NB4 (cell line): ENCODE results near the gene MYRFL.

ENCODE experiments used
- DNase-seq: peaks from one replicate; pipeline ENCODE4 v3.0.0; 2010; ENCODE audit warnings: low read depth
- H3K4me3 ChIP-seq: one replicate; pipeline ENCODE4 v1.5.1; 2011; ENCODE audit warnings: mild to moderate bottlenecking, low read depth, low read length, moderate library complexity
- CTCF ChIP-seq: IDR thresholded peaks from one replicate; pipeline ENCODE4 v1.5.1; 2012; ENCODE audit warnings: low read depth, low read length
- MAX ChIP-seq: IDR thresholded peaks from 2 replicates; pipeline ENCODE4 v1.6.1; 2011; ENCODE audit warnings: low read depth, low read length
- MYC ChIP-seq: IDR thresholded peaks from 2 replicates; pipeline ENCODE4 v1.6.1; 2011; ENCODE audit warnings: low read depth, low read length
- POLR2A ChIP-seq: IDR thresholded peaks from 2 replicates; pipeline ENCODE4 v1.6.1; 2011; ENCODE audit warnings: mild to moderate bottlenecking; ENCODE audit not compliant: insufficient read length; ENCODE audit errors: extremely low read depth

Gene MYRFL

GRCh38 chr12:69951108-69951507 is 126.1 kb downstream of the MYRFL start:
- no peak overlapping the region for H3K4me3 ChIP-seq
- TF ChIP-seq MAX = no peak
- no peak for TF ChIP-seq CTCF
- TF ChIP-seq POLR2A = no peak
- no peak for TF ChIP-seq MYC
- no peak for DNase-seq

GRCh38 chr12:69952890-69953289 is 127.9 kb downstream of the MYRFL start:
- H3K4me3 ChIP-seq = no peak overlapping the region
- no peak for DNase-seq
- TF ChIP-seq MAX (no peak), POLR2A (no peak), MYC (no peak), CTCF (no peak)

- no peak for TF ChIP-seq POLR2A
- no peak for TF ChIP-seq MYC
- TF ChIP-seq CTCF = no peak
- no peak for TF ChIP-seq MAX
- H3K4me3 ChIP-seq = no peak overlapping the region
- no peak for DNase-seq
Measured at GRCh38 chr12:69961246-69961645, 136.2 kb downstream of the MYRFL start.

- DNase-seq = no peak
- no peak overlapping the region for H3K4me3 ChIP-seq
- TF ChIP-seq POLR2A (no peak), CTCF (no peak), MYC (no peak), MAX (no peak)
Measured at GRCh38 chr12:69966409-69966808, 141.4 kb downstream of the MYRFL start.

GRCh38 chr12:69966839-69967238 is 141.8 kb downstream of the MYRFL start:
- DNase-seq = no peak
- no peak overlapping the region for H3K4me3 ChIP-seq
- TF ChIP-seq MAX = no peak
- TF ChIP-seq CTCF = no peak
- TF ChIP-seq MYC = no peak
- no peak for TF ChIP-seq POLR2A

GRCh38 chr12:69969011-69969410 is 144.0 kb downstream of the MYRFL start:
- H3K4me3 ChIP-seq = no peak overlapping the region
- no peak for TF ChIP-seq POLR2A
- TF ChIP-seq CTCF = no peak
- TF ChIP-seq MAX = no peak
- no peak for TF ChIP-seq MYC
- DNase-seq = no peak
